SK-N-SH treated with all-trans-retinoic acid at 6 μM for 48 hours (cell line): ENCODE results near the gene RSPRY1.

Experiments
- ATAC-seq: fragments of 200-7000 bp; cut with Tn5 transposase; 3 replicates; pipeline ENCODE4 v1.9.1; 2020; ENCODE audit warnings: mild to moderate bottlenecking, moderate library complexity
- ARNTL ChIP-seq: fragments of 450-650 bp; formaldehyde crosslinking; IDR thresholded peaks from 2 replicates; pipeline ENCODE4 v1.5.0; 2020; ENCODE audit warnings: low read depth, mild to moderate bottlenecking, moderate library complexity, borderline replicate concordance
- BACH2 ChIP-seq: fragments of 250-450 bp; sonication (Bioruptor Pico); IDR thresholded peaks from 2 replicates; pipeline ENCODE4 v1.9.0; 2021; ENCODE audit warnings: mild to moderate bottlenecking, borderline replicate concordance
- ESRRG ChIP-seq: fragments of 250-450 bp; sonication (Bioruptor Pico); IDR thresholded peaks from 2 replicates; pipeline ENCODE4 v1.6.1; 2021; ENCODE audit warnings: mild to moderate bottlenecking
- ISL1 ChIP-seq: fragments of 250-450 bp; sonication (Bioruptor Pico); IDR thresholded peaks from 2 replicates; pipeline ENCODE4 v2.1.2; 2022; ENCODE audit warnings: mild to moderate bottlenecking, moderate library complexity
- POU6F1 ChIP-seq: fragments of 250-450 bp; sonication (Bioruptor Pico); IDR thresholded peaks from 2 replicates; pipeline ENCODE4 v1.8.0; 2021; ENCODE audit warnings: low read depth, mild to moderate bottlenecking, moderate library complexity, borderline replicate concordance
- PPARA ChIP-seq: fragments of 250-450 bp; sonication (Bioruptor Pico); IDR thresholded peaks from 2 replicates; pipeline ENCODE4 v1.5.0; 2020; ENCODE audit warnings: mild to moderate bottlenecking, borderline replicate concordance
- RARB ChIP-seq: fragments of 250-450 bp; sonication (Bioruptor Pico); IDR thresholded peaks from 2 replicates; pipeline ENCODE4 v1.8.0; 2021; ENCODE audit warnings: mild to moderate bottlenecking, moderate library complexity
- SNAI2 ChIP-seq: fragments of 250-450 bp; sonication (Bioruptor Pico); IDR thresholded peaks from 2 replicates; pipeline ENCODE4 v1.5.0; 2020; ENCODE audit warnings: mild to moderate bottlenecking, moderate library complexity
- TOX ChIP-seq: fragments of 250-450 bp; sonication (Bioruptor Pico); IDR thresholded peaks from 2 replicates; pipeline ENCODE4 v1.8.0; 2021; ENCODE audit warnings: mild to moderate bottlenecking, moderate library complexity, borderline replicate concordance
- ZC3H10 ChIP-seq: fragments of 250-450 bp; sonication (Bioruptor Pico); IDR thresholded peaks from 2 replicates; pipeline ENCODE4 v1.5.1; 2021; ENCODE audit warnings: mild to moderate bottlenecking, moderate library complexity
- ZFP3 ChIP-seq: fragments of 250-450 bp; sonication (Bioruptor Pico); IDR thresholded peaks from 2 replicates; pipeline ENCODE4 v1.5.0; 2020; ENCODE audit warnings: mild to moderate bottlenecking, moderate library complexity
- ZFP30 ChIP-seq: fragments of 450-650 bp; formaldehyde crosslinking; IDR thresholded peaks from 2 replicates; pipeline ENCODE4 v1.5.0; 2022; ENCODE audit warnings: mild to moderate bottlenecking, moderate library complexity
- ZNF565 ChIP-seq: fragments of 450-650 bp; formaldehyde crosslinking; conservative IDR thresholded peaks from 2 replicates; pipeline ENCODE4 v1.5.0; 2020; ENCODE audit warnings: low read depth, mild to moderate bottlenecking, moderate library complexity
- ZNF70 ChIP-seq: fragments of 450-650 bp; formaldehyde crosslinking; IDR thresholded peaks from 2 replicates; pipeline ENCODE4 v1.5.0; 2020; ENCODE audit warnings: mild to moderate bottlenecking, moderate library complexity
- TF ChIP-seq, protein P1 (sequence below): fragments of 250-450 bp; sonication (Bioruptor Pico); IDR thresholded peaks from 2 replicates; pipeline ENCODE4 v1.5.0; 2020; ENCODE audit warnings: mild to moderate bottlenecking, moderate library complexity
- TF ChIP-seq, protein P2 (sequence below): fragments of 250-450 bp; sonication (Bioruptor Pico); IDR thresholded peaks from 2 replicates; pipeline ENCODE4 v1.8.0; 2020; ENCODE audit warnings: mild to moderate bottlenecking, moderate library complexity, borderline replicate concordance
- TF ChIP-seq, protein P3 (sequence below): fragments of 250-450 bp; sonication (Bioruptor Pico); IDR thresholded peaks from 2 replicates; pipeline ENCODE4 v1.5.1; 2021; ENCODE audit warnings: mild to moderate bottlenecking, moderate library complexity

Gene RSPRY1

DNA sequence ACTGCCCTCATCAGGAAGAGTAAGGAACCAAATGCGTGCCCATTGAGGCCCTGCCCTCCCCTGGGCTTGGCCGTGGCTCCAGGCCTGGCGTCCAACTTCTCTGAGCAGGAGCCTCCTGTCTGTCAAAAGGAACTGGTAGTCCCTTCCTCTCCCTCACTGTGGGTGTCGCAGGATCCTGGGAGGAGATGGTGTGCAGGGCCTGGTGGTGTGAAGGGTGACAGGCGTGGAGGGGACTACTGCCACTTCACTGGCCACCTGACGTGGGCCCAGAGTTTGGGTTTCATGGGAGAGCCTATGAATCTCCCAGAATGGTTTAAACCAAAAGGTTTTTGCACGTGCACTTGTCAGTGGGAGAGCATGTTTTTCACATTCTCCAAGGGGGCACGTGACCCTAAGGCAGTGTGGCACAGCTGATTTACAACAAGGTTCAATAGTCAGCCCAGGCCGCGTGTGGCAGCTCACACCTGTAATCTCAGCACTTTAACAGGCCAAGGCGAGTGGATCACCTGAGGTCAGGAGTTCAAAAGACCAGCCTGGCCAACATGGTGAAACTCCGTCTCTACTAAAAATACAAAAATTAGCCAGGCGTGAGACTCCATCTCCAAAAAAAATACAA, 71.4 kb downstream of the RSPRY1 start:
- no peak for TF ChIP-seq ARNTL (CRISPR knock-in tag)
- no peak for TF ChIP-seq ZFP30 (CRISPR knock-in tag)
- TF ChIP-seq, protein P1, sequence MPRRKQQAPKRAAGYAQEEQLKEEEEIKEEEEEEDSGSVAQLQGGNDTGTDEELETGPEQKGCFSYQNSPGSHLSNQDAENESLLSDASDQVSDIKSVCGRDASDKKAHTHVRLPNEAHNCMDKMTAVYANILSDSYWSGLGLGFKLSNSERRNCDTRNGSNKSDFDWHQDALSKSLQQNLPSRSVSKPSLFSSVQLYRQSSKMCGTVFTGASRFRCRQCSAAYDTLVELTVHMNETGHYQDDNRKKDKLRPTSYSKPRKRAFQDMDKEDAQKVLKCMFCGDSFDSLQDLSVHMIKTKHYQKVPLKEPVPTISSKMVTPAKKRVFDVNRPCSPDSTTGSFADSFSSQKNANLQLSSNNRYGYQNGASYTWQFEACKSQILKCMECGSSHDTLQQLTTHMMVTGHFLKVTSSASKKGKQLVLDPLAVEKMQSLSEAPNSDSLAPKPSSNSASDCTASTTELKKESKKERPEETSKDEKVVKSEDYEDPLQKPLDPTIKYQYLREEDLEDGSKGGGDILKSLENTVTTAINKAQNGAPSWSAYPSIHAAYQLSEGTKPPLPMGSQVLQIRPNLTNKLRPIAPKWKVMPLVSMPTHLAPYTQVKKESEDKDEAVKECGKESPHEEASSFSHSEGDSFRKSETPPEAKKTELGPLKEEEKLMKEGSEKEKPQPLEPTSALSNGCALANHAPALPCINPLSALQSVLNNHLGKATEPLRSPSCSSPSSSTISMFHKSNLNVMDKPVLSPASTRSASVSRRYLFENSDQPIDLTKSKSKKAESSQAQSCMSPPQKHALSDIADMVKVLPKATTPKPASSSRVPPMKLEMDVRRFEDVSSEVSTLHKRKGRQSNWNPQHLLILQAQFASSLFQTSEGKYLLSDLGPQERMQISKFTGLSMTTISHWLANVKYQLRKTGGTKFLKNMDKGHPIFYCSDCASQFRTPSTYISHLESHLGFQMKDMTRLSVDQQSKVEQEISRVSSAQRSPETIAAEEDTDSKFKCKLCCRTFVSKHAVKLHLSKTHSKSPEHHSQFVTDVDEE: no peak
- TF ChIP-seq POU6F1: no peak
- no peak for ATAC-seq

GRCh38 chr16:57258226-57258909, 72.2 kb downstream of the RSPRY1 start:
- TF ChIP-seq ZFP3: no peak
- no peak for TF ChIP-seq RARB (CRISPR knock-in tag)
- no peak for TF ChIP-seq ARNTL (CRISPR knock-in tag)
- no peak for TF ChIP-seq PPARA (CRISPR knock-in tag)
- no peak for TF ChIP-seq TOX
- TF ChIP-seq ZNF565: no peak
- no peak for TF ChIP-seq ZNF70 (CRISPR knock-in tag)
- TF ChIP-seq SNAI2 (CRISPR knock-in tag): no peak
- ATAC-seq: no peak

GRCh38 chr16:57258910-57259475, 72.9 kb downstream of the RSPRY1 start:
- ATAC-seq: no peak

More at GRCh38 chr16:57258910-57259475, 72.9 kb downstream of the RSPRY1 start:
- TF ChIP-seq ZFP3: no peak
- no peak for TF ChIP-seq BACH2
- TF ChIP-seq RARB (CRISPR knock-in tag): no peak
- TF ChIP-seq POU6F1: no peak
- TF ChIP-seq ZFP30 (CRISPR knock-in tag): no peak
- TF ChIP-seq ZC3H10 (CRISPR knock-in tag): no peak
- TF ChIP-seq, protein P2, sequence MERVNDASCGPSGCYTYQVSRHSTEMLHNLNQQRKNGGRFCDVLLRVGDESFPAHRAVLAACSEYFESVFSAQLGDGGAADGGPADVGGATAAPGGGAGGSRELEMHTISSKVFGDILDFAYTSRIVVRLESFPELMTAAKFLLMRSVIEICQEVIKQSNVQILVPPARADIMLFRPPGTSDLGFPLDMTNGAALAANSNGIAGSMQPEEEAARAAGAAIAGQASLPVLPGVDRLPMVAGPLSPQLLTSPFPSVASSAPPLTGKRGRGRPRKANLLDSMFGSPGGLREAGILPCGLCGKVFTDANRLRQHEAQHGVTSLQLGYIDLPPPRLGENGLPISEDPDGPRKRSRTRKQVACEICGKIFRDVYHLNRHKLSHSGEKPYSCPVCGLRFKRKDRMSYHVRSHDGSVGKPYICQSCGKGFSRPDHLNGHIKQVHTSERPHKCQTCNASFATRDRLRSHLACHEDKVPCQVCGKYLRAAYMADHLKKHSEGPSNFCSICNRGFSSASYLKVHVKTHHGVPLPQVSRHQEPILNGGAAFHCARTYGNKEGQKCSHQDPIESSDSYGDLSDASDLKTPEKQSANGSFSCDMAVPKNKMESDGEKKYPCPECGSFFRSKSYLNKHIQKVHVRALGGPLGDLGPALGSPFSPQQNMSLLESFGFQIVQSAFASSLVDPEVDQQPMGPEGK: no peak
- TF ChIP-seq, protein P1: no peak
- TF ChIP-seq, protein P3, sequence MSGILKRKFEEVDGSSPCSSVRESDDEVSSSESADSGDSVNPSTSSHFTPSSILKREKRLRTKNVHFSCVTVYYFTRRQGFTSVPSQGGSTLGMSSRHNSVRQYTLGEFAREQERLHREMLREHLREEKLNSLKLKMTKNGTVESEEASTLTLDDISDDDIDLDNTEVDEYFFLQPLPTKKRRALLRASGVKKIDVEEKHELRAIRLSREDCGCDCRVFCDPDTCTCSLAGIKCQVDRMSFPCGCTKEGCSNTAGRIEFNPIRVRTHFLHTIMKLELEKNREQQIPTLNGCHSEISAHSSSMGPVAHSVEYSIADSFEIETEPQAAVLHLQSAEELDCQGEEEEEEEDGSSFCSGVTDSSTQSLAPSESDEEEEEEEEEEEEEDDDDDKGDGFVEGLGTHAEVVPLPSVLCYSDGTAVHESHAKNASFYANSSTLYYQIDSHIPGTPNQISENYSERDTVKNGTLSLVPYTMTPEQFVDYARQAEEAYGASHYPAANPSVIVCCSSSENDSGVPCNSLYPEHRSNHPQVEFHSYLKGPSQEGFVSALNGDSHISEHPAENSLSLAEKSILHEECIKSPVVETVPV (CRISPR knock-in tag): no peak
- TF ChIP-seq ZNF565: no peak
- TF ChIP-seq TOX: no peak
- TF ChIP-seq SNAI2 (CRISPR knock-in tag): no peak
- no peak for TF ChIP-seq ESRRG (CRISPR knock-in tag)
- no peak for TF ChIP-seq ISL1 (CRISPR knock-in tag)
